Measurements from ENCODE around the gene SUPT4H1.

SUPT4H1 gene

GRCh38 chr17:58381124-58382035, 29.4 kb upstream of the SUPT4H1 start:
- no peak for DNase-seq (ENCODE audit: extremely low read depth in 1 of 2, low read depth in 1 of 2)

DNA sequence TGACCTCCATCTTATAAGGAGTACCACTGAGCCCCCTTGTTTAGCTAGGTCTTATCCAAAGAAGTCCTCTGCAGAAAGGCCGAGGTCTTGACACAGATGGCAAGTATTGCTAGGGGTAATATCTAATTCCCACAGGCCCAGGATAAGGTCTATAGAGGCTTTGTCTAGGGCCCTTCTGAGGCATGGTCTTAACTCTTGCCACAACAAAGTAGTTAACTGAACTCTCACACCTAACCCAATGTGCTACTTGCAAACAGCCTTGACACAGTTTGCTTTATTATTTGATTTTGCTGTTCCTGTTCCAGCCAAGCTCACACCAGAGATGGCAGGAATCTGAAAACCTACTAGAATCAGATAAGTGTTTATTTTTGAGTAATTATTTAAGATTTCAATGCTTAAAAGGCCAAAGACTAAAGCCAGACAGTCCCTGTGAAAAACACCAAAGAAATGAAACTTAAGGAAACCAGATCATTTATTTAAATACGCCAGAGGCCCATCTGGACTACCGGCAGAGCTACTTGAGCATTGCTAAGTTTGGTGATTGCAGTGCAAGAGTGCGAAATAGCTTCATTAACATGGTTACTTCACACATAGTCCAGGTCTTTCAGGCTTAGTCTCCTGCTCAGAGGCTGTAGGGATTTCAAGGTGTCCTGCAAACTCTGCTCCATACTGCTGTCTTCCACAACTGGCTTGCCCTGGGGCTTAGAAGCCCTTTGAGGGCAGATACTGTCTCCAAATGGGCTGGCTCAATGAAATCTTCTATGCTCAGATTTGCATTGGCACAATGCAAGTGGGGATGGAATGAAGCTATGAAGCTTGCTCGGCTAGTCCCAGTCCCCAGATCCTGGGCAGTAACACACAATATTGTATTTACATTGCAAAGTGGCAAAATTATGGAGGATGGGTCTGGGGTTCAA, 28.5 kb upstream of the SUPT4H1 start:
- DNase-seq (ENCODE audit: extremely low read depth in 1 of 2, low read depth in 1 of 2): no peak

- DNase-seq (ENCODE audit: extremely low read depth in 1 of 2, low read depth in 1 of 2): no peak
Measured at GRCh38 chr17:58379511-58379824, 27.5 kb upstream of the SUPT4H1 start.

DNA sequence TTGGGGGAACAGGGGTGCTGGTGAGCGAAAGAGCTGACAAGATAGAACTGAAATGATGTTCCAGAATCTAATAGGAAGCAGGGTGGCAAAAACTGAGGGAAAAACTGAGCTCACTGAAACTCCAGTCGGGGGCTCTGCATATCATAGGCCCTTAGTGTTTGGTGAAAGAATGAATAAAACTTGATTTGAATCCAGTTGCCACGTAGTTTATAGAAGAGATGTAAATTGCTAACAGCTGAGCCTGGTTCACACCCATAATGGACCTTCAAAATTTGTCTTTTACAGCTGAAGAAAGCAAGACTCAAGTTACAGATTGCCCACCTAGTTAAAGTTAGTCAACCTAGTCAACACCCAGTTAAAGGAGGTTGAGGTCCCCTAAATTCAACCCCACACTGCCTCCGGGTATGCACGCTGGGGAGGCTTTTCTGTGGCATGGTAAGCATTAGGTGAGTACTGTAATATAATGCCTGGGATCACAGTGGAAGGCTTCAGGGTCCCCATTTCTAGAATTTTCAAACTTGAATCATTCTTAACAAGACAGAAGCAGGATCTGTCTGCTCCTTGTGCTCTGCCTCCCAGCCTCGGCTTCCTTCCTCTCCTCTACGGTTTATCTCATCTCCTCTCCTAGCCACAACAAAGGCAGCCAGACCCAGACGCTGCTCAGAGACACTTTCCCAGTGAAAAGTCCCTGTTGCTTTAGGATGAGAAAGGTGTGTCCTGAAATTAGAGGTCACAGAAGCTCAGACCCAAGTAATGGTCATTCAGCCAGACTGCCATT, 26.9 kb upstream of the SUPT4H1 start:
- no peak for DNase-seq (ENCODE audit: extremely low read depth in 1 of 2, low read depth in 1 of 2)

DNA sequence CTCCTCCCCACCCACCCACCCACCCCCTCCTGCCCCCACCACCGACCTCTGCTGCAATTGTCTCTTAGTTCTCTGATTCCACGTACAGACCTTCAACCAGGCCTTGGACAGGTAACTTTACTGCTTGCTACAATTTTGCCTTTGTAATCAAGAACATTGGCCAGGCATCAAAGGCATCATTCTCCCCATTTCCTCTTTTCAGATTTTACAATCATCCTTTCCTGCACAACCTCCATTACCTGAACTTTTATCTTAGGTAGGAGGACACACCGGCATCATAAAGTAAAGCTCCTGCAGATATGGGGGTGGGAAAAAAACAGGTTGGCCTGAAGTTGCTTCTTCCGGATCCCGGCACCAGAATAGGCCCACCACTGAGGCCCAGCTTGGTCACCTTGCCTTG, 25.7 kb upstream of the SUPT4H1 start:
- no peak for DNase-seq (ENCODE audit: extremely low read depth in 1 of 2, low read depth in 1 of 2)

GRCh38 chr17:58377093-58377601, 25.1 kb upstream of the SUPT4H1 start:
- DNase-seq (ENCODE audit: extremely low read depth in 1 of 2, low read depth in 1 of 2): no peak

DNA sequence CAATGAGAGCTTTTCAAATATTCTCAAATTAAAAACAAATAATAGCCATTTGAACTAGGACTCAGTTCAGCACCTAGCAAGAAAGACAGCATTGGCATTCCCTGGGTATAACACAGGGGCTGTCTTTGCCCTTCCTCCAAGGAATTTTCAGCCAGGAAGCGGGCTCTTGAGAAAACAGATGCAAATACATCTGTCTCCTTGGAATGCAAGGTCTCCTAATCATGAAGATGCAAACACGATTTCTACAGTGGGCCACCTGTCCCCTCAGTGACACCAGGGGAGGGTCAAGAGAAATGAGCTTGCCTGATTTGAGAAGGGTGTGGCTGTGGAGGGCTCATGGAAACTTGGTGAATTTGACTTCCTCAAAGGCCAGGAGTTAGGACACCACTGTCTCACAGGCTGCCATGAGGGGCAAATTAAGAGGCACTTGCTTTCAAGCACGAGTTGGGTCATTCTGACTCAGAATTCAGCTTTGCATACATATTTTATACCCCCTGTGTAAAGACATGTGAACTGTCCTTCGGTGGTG, 24.5 kb upstream of the SUPT4H1 start:
- no peak for DNase-seq (ENCODE audit: extremely low read depth in 1 of 2, low read depth in 1 of 2)

DNA sequence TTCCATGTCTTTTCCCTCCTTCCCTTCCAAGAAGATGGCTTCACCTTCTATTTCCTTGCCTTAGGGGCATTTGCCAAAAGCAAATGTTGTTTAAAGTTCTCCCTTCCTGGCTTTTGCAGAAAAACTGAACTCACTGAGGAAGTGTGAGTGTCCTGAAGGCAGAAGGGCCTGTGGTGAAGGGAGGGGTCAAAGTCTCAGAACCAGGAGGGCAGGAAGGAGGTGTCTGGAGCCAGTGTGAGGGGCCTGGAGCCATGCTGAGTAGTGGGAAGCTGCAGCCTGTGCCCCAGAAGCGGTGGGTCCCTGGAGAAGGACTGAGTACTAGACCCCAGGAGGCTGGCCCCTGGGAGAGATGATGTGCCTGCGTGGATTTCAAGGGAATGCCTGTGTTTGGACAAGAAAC, 23.8 kb upstream of the SUPT4H1 start:
- no peak for DNase-seq (ENCODE audit: extremely low read depth in 1 of 2, low read depth in 1 of 2)

GRCh38 chr17:58375256-58375655, 23.3 kb upstream of the SUPT4H1 start:
- DNase-seq (ENCODE audit: extremely low read depth in 1 of 2, low read depth in 1 of 2): no peak

DNA sequence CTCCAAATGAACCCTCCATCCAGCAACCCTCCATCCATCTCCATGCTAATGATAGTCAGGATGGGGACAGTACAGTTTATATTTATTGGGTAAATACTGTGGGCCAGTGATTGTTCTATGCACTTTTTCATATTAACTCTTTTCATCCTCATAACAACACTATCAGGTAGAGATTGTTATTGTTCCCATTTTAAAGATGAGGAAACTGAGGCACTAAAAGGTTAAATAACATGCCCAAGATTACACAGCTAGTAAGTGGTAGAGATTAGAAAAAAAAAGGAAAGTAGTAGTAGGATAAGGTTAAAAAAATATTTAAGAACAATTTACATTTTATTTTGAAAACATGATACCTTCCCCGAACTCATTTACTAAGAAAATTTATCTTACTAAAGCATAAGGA, 21.9 kb upstream of the SUPT4H1 start:
- DNase-seq (ENCODE audit: extremely low read depth in 1 of 2, low read depth in 1 of 2): no peak

DNA sequence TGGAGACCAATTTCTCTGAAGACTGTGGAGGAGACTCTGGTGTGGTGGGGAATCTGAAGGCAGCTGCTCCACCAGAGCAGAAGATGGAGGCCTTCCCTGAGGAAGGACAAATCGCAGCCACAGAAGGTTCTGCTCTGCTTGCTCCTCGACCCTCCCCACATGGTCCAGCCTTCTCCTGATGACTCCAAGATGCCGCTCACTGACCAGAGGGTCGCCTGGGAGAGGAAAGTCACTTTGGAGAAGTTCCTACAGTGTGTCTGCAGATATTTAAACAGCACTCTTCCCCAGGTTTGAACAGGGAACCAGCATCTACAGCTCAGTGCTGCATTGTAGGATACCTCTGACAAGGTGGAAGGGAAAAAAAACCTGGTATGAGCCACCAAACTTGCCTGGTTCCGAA, 21.0 kb upstream of the SUPT4H1 start:
- no peak for DNase-seq (ENCODE audit: extremely low read depth in 1 of 2, low read depth in 1 of 2)

GRCh38 chr17:58371300-58371950, 19.4 kb upstream of the SUPT4H1 start:
- DNase-seq (ENCODE audit: extremely low read depth in 1 of 2, low read depth in 1 of 2): no peak

- no peak for DNase-seq (ENCODE audit: extremely low read depth in 1 of 2, low read depth in 1 of 2)
Measured at GRCh38 chr17:58370716-58371115, 18.7 kb upstream of the SUPT4H1 start.

DNA sequence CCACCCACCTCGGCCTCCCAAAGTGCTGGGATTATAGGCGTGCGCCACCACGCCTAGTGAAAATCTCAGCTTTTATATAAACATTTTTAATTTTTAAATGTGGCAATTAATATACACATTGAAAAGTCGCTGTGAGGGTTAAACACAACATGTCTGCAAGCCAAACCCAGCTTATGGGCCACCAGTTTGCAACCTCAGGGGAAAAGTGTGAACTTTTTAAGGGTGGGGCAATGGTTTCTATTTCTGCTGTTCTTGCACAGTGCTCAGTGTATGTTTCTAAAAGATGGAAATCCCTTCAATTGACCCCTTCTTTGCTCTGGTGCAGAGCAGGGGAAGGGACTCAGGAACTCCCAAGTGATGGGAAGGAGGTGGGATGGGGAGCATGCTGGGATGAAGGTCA, 18.3 kb upstream of the SUPT4H1 start:
- DNase-seq (ENCODE audit: extremely low read depth in 1 of 2, low read depth in 1 of 2): no peak

DNA sequence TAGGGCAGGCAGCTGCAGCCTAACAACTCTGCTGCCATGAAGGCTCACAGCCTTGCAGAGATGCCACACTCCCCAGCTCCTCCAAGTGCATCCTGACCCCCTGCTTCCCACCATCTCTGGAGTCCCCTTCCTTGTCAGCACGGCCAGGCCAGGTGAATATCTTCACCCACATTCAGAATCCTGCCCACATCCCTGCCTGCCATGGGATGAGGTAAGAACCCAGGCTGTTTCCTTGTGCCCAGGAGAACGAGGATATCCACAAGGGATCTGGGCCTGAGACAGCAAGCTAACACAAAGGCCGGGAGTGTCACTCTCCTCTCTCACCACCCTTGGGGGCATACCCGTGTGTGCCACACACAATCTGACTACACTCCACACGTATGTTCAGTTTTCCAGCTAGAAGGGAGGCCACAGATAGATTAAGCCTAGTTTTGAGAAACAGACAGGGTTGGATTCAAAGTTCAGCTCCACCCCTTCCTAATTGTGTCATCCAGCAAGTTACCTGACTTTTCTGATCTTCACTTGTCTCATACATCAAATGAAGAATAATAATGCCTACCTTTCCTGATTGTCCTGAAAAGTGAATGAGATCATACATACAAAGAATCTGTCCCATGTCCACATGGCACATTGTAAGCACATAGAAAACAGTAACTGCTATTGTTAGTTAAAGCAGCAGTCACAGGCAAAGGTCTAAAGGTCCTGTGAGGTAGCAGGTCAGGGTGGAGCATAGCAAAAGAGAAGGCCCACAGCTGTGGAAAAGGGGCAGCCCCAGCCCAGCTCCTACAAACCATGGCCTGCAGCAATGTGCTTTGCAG, 17.4 kb upstream of the SUPT4H1 start:
- no peak for DNase-seq (ENCODE audit: extremely low read depth in 1 of 2, low read depth in 1 of 2)

GRCh38 chr17:58368860-58369213, 16.8 kb upstream of the SUPT4H1 start:
- no peak for DNase-seq (ENCODE audit: extremely low read depth in 1 of 2, low read depth in 1 of 2)

DNA sequence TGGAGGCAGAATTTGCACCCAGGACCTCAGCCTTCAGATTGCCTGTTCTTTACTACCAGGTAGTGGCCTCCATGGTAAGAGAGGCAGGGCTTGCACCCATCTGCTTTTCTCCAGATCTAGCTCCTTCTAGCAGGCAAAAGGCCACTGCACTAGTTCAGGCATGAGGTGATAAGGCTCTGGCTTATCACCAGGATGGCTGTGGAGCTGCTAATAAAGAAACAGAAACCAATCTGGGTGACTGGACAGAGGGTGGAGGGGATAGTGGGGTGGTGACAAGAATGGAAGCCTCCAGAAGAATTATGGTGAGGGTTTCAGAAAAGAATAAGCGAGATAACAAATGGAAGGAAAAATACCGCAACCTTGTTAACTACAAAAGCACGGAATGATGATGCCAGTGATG, 15.5 kb upstream of the SUPT4H1 start:
- DNase-seq (ENCODE audit: extremely low read depth in 1 of 2, low read depth in 1 of 2): no peak

- DNase-seq (ENCODE audit: extremely low read depth in 1 of 2, low read depth in 1 of 2): no peak
Measured at GRCh38 chr17:58365980-58366595, 14.1 kb upstream of the SUPT4H1 start.

All from activated CD8-positive, alpha-beta memory T cell treated with anti-CD3 and anti-CD28 coated beads for 1 hour (primary cell).